Measurements from ENCODE around the gene KCTD21. TPM values are rescaled to one million over a fixed set of nuclear protein-coding genes. Genes with fewer than 3 reads are reported as not detected.

KCTD21 gene
- total and polyA plus RNA-seq, 10 of the 15 experiments (the other 5 are each of a cell fraction or from before 2014, with no cell fraction given), result 0.63 to 5.4 (median 3.6) TPM

DNA sequence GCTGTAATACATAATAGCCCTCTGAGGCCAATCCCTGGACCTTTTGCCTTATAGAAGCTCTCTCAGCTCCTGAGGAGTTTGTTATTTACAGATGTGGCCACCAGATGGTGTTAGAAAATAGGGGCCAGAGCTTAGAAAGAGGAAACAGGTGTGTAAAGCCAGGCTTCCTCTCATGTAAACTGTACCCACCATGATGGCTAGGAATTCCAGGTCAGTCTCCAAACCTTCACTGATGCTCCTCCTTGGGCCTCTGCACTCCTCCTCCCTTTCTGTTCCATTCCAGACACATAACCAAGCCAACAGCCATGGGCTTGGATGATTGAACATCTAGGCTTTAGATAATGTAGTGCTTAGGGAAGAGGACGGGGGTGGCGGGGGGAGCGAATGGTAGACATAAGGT lies 40.0 kb upstream of the KCTD21 start (continued):
- TF ChIP-seq, protein P1, sequence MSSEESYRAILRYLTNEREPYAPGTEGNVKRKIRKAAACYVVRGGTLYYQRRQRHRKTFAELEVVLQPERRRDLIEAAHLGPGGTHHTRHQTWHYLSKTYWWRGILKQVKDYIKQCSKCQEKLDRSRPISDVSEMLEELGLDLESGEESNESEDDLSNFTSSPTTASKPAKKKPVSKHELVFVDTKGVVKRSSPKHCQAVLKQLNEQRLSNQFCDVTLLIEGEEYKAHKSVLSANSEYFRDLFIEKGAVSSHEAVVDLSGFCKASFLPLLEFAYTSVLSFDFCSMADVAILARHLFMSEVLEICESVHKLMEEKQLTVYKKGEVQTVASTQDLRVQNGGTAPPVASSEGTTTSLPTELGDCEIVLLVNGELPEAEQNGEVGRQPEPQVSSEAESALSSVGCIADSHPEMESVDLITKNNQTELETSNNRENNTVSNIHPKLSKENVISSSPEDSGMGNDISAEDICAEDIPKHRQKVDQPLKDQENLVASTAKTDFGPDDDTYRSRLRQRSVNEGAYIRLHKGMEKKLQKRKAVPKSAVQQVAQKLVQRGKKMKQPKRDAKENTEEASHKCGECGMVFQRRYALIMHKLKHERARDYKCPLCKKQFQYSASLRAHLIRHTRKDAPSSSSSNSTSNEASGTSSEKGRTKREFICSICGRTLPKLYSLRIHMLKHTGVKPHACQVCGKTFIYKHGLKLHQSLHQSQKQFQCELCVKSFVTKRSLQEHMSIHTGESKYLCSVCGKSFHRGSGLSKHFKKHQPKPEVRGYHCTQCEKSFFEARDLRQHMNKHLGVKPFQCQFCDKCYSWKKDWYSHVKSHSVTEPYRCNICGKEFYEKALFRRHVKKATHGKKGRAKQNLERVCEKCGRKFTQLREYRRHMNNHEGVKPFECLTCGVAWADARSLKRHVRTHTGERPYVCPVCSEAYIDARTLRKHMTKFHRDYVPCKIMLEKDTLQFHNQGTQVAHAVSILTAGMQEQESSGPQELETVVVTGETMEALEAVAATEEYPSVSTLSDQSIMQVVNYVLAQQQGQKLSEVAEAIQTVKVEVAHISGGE (CRISPR knock-in tag; IDR thresholded peaks at IDR 0.05), result no peak
- no peak for TF ChIP-seq BCL11A (IDR thresholded peaks at IDR 0.05; ENCODE audit: low read depth, low read length)
- no peak for TF ChIP-seq CEBPB (IDR thresholded peaks at IDR 0.05; ENCODE audit: borderline replicate concordance in 1 of 2, low read depth in 2 of 2, low read length in 2 of 2)
- TF ChIP-seq ZNF217 (IDR thresholded peaks at IDR 0.05), result no peak
- TF ChIP-seq FOS (IDR thresholded peaks at IDR 0.05; ENCODE audit: borderline replicate concordance, extremely low read depth, insufficient read length), result no peak
- TF ChIP-seq CBFB (IDR thresholded peaks at IDR 0.05; ENCODE audit: low read depth), result no peak
- TF ChIP-seq MXI1 (IDR thresholded peaks at IDR 0.05; ENCODE audit: low read depth, low read length), result no peak
- no peak for TF ChIP-seq TARDBP (IDR thresholded peaks at IDR 0.05; ENCODE audit: borderline replicate concordance)
- TF ChIP-seq WRNIP1 (IDR thresholded peaks at IDR 0.05; ENCODE audit: borderline replicate concordance, low read depth, low read length), result no peak
- TF ChIP-seq ZNF384 (IDR thresholded peaks at IDR 0.05; ENCODE audit: borderline replicate concordance, low read depth, low read length), result no peak
- no peak for TF ChIP-seq E2F8 (IDR thresholded peaks at IDR 0.05; ENCODE audit: low read depth, partially characterized antibody)
- TF ChIP-seq, protein P2, sequence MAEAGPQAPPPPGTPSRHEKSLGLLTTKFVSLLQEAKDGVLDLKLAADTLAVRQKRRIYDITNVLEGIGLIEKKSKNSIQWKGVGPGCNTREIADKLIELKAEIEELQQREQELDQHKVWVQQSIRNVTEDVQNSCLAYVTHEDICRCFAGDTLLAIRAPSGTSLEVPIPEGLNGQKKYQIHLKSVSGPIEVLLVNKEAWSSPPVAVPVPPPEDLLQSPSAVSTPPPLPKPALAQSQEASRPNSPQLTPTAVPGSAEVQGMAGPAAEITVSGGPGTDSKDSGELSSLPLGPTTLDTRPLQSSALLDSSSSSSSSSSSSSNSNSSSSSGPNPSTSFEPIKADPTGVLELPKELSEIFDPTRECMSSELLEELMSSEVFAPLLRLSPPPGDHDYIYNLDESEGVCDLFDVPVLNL (IDR thresholded peaks at IDR 0.05; ENCODE audit: low read depth, low read length), result no peak
- TF ChIP-seq MTA2 (IDR thresholded peaks at IDR 0.05; ENCODE audit: low read depth), result no peak
- no peak for TF ChIP-seq RELB (IDR thresholded peaks at IDR 0.05; ENCODE audit: low read depth)
- TF ChIP-seq NR2F1 (conservative IDR thresholded peaks at IDR 0.05), result no peak
- no peak for TF ChIP-seq CBX5 (IDR thresholded peaks at IDR 0.05; ENCODE audit: low read depth)
- TF ChIP-seq PML (IDR thresholded peaks at IDR 0.05; ENCODE audit: low read length), result no peak
- TF ChIP-seq CEBPZ (IDR thresholded peaks at IDR 0.05; ENCODE audit: low read depth, low read length), result no peak

Measured in GM12878 (cell line).